Suprapubic skin (tissue), 4 donors: ENCODE results near the gene IRF9.

Experiments
- CTCF ChIP-seq, 2 donors: fragments of 200-600 bp in 1 of 2; fragments of 450-650 bp in 1 of 2; sonication (generic) in 1 of 2; IDR thresholded peaks; one replicate each; pipeline ENCODE4 v1.5.1; 2016 to 2019; ENCODE audit warnings: antibody characterized with exemption in 2 of 2, mild to moderate bottlenecking in 1 of 2, moderate library complexity in 1 of 2
- POLR2A ChIP-seq, 2 donors: fragments of 450-650 bp; IDR thresholded peaks; one replicate each; pipeline ENCODE4 v1.6.1; 2017; ENCODE audit warnings: antibody characterized with exemption in 2 of 2, mild to moderate bottlenecking in 2 of 2, moderate library complexity in 2 of 2
- POLR2AphosphoS5 ChIP-seq, 3 donors: sonication (generic); formaldehyde crosslinking; IDR thresholded peaks; one replicate each; pipeline ENCODE4 v1.6.1; 2017; ENCODE audit warnings: antibody characterized with exemption in 3 of 3

GRCh38 chr14:24172261-24172860 is 11.3 kb downstream of the IRF9 start:
- TF ChIP-seq CTCF (IDR thresholded peaks at IDR 0.05) (no peak), POLR2AphosphoS5 (IDR thresholded peaks at IDR 0.05) (no peak), POLR2A (IDR thresholded peaks at IDR 0.05) (no peak)
